Thyroid gland (tissue), 4 donors: ENCODE data around the gene LHFPL6.

Experiments
- CTCF ChIP-seq, 6 experiments: fragments of 200-600 bp in 3 of 6; fragments of 450-650 bp in 3 of 6; sonication (generic) in 3 of 6; IDR thresholded peaks; one replicate each; pipeline ENCODE4 v1.5.1; 2016 to 2019; ENCODE audit warnings: antibody characterized with exemption in 6 of 6, mild to moderate bottlenecking in 2 of 6, inconsistent platforms in 1 of 6, moderate library complexity in 1 of 6
- POLR2A ChIP-seq, 2 donors: fragments of 450-650 bp; IDR thresholded peaks; one replicate each; pipeline ENCODE4 v1.6.1; 2017; ENCODE audit warnings: antibody characterized with exemption in 2 of 2, mild to moderate bottlenecking in 2 of 2, moderate library complexity in 1 of 2

GRCh38 chr13:39321574-39321973 is 281.4 kb downstream of the LHFPL6 start:
- no peak for TF ChIP-seq CTCF (IDR thresholded peaks at IDR 0.05)
- TF ChIP-seq POLR2A (IDR thresholded peaks at IDR 0.05) = no peak
